Neutrophil (primary cell): Measurements from ENCODE around the gene ZNF740.
A peak's percentile ranks its signal among the peaks of the same experiment; 100 is the strongest.
"Not testable (repeated sequence)": the region's sequence is repeated elsewhere in the genome, so short reads cannot be mapped to it uniquely, and the experiment has no call there.

Experiments
- H3K27ac ChIP-seq: fragments of 200-600 bp; sonication (generic); 2 replicates; pipeline ENCODE4 v1.5.1; 2016; ENCODE audit warnings: mild to moderate bottlenecking, moderate library complexity
- H3K27me3 ChIP-seq: fragments of 200-600 bp; sonication (generic); 2 replicates; pipeline ENCODE4 v1.6.0; 2016; ENCODE audit warnings: mild to moderate bottlenecking
- H3K36me3 ChIP-seq: fragments of 200-600 bp; sonication (generic); 2 replicates; pipeline ENCODE4 v1.5.1; 2017
- H3K4me1 ChIP-seq, 2 experiments: fragments of 200-600 bp in 1 of 2; sonication (generic) in 1 of 2; 1 replicate in 1 of 2; 2 replicates in 1 of 2; pipeline versions ENCODE4 v1.5.1 to v1.6.1; 2013 to 2016; ENCODE audit warnings: low read depth in 1 of 2, low read length in 1 of 2, mild to moderate bottlenecking in 1 of 2, moderate library complexity in 1 of 2; ENCODE audit not compliant: control insufficient read depth in 1 of 2, insufficient read depth in 1 of 2
- H3K4me3 ChIP-seq, 2 experiments: fragments of 200-600 bp in 1 of 2; sonication (generic) in 1 of 2; 1 replicate in 1 of 2; 2 replicates in 1 of 2; pipeline ENCODE4 v1.5.1; 2013 to 2016; ENCODE audit warnings: low read depth in 1 of 2, low read length in 1 of 2, mild to moderate bottlenecking in 1 of 2, moderate library complexity in 1 of 2
- H3K9me3 ChIP-seq: fragments of 200-600 bp; sonication (generic); 2 replicates; pipeline ENCODE4 v1.5.1; 2016
- TF ChIP-seq, protein P1 (sequence below): fragments of 200-600 bp; sonication (generic); IDR thresholded peaks from 2 replicates; pipeline ENCODE4 v1.5.1; 2016; ENCODE audit warnings: antibody characterized with exemption

The ZNF740 gene

GRCh38 chr12:53174881-53175491 is 5.5 kb upstream of the ZNF740 start:
- TF ChIP-seq, protein P1, sequence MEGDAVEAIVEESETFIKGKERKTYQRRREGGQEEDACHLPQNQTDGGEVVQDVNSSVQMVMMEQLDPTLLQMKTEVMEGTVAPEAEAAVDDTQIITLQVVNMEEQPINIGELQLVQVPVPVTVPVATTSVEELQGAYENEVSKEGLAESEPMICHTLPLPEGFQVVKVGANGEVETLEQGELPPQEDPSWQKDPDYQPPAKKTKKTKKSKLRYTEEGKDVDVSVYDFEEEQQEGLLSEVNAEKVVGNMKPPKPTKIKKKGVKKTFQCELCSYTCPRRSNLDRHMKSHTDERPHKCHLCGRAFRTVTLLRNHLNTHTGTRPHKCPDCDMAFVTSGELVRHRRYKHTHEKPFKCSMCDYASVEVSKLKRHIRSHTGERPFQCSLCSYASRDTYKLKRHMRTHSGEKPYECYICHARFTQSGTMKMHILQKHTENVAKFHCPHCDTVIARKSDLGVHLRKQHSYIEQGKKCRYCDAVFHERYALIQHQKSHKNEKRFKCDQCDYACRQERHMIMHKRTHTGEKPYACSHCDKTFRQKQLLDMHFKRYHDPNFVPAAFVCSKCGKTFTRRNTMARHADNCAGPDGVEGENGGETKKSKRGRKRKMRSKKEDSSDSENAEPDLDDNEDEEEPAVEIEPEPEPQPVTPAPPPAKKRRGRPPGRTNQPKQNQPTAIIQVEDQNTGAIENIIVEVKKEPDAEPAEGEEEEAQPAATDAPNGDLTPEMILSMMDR = no peak
- H3K27me3 ChIP-seq = no peaks in the 10 kb centered on the region
- no peak overlapping the region for H3K27ac ChIP-seq
- H3K36me3 ChIP-seq = peaks cover 34% of the 10 kb centered on the region
- H3K4me1 ChIP-seq = peaks cover 8% of the 10 kb centered on the region in 2 experiments
- no peak overlapping the region for H3K4me3 ChIP-seq
- no peaks in the 10 kb centered on the region for H3K9me3 ChIP-seq

DNA sequence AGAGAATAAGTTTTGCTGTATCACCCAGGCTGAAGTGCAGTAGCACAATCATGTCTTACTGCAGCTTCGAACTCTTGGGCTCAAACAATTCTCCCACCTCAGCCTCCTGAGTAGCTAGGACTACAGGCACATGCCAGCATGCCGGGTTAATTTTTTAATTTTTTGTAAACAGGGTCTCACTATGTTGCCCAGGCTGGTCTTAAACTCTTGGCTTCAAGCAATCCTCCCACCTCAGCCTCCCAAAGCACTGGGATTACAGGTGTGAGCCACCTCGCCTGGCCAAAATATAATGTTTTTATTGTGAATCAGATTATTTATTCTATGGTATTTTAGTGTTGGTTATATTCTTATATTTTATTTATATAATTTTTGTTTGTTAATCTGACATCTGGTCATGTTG is 3.8 kb upstream of the ZNF740 start:
- peaks cover 17% of the 10 kb centered on the region for H3K36me3 ChIP-seq
- H3K27ac ChIP-seq = no peak overlapping the region
- no peaks in the 10 kb centered on the region for H3K9me3 ChIP-seq
- no peak overlapping the region for H3K4me3 ChIP-seq
- TF ChIP-seq, protein P1 = no peak
- H3K4me1 ChIP-seq = peaks cover 18 to 19% of the 10 kb centered on the region in 2 experiments
- no peaks in the 10 kb centered on the region for H3K27me3 ChIP-seq

DNA sequence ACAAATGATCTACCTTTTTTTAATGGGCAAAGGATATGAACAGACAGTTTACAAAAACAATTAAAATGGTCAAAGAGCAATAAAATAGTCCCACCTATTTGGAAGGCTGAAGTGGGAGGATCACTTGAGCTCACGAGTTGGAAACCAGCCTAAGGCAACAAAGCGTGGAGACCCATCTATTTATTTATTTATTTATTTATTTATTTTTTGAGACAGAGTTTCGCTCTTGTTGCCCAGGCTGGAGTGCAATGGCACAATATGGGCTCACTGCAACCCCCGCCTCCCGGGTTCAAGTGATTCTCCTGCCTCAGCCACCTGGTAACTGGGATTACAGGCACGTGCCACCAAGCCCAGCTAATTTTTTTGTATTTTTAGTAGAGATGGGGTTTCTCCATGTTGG is 3.1 kb upstream of the ZNF740 start:
- not testable (repeated sequence) for H3K27me3 ChIP-seq, H3K4me3 ChIP-seq, H3K9me3 ChIP-seq, H3K27ac ChIP-seq
- peaks cover 25 to 26% of the 10 kb centered on the region in 2 experiments for H3K4me1 ChIP-seq
- peaks cover 10% of the 10 kb centered on the region for H3K36me3 ChIP-seq

DNA sequence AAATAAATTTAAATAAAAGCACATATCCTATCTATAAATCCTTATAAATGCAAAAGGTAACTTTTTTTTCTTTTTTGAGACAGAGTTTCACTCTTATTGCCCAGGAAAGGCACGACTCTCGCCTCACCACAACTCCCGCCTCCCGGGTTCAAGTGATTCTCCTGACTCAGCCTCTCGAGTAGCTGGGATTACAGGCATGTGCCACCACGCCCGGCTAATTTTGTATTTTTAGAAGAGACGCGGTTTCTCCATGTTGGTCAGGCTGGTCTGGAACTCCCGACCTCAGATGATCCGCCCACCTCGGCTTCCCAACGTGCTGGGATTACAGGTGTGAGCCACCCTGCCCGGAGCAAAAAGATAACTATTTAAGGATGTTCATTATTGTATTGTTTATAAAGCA is 1.7 kb upstream of the ZNF740 start:
- not testable (repeated sequence) for H3K27me3 ChIP-seq, H3K36me3 ChIP-seq, H3K27ac ChIP-seq, H3K4me3 ChIP-seq, H3K9me3 ChIP-seq
- peaks cover 33 to 35% of the 10 kb centered on the region in 2 experiments for H3K4me1 ChIP-seq

GRCh38 chr12:53179687-53180219 is 769 bp upstream of the ZNF740 start:
- Histone ChIP-seq H3K4me1 (peaks cover 33 to 35% of the 10 kb centered on the region in 2 experiments), H3K36me3 (peaks cover 11% of the 10 kb centered on the region), H3K4me3 (peak overlapping the region; percentile 88 to 96), H3K9me3 (no peaks in the 10 kb centered on the region), H3K27ac (peak overlapping the region; percentile 94), H3K27me3 (no peaks in the 10 kb centered on the region)
- TF ChIP-seq, protein P1 = no peak

GRCh38 chr12:53180931-53181645 is 566 bp downstream of the ZNF740 start:
- peak overlapping the region; percentile 88 to 96 for H3K4me3 ChIP-seq
- H3K27ac ChIP-seq = peak overlapping the region; percentile 94
- no peaks in the 10 kb centered on the region for H3K27me3 ChIP-seq
- peaks cover 33 to 35% of the 10 kb centered on the region in 2 experiments for H3K4me1 ChIP-seq
- peaks cover 25% of the 10 kb centered on the region for H3K36me3 ChIP-seq
- no peaks in the 10 kb centered on the region for H3K9me3 ChIP-seq
- TF ChIP-seq, protein P1 = no peak
